Endothelial cell of umbilical vein (primary cell): ENCODE results near the gene PTPRT. TPM values are rescaled to one million over a fixed set of nuclear protein-coding genes. Genes with fewer than 3 reads are reported as not detected.

Experiments used
- BruUV-seq: library from RNA; stranded (reverse); fragments of 400-500 nt; replicated peaks from 2 replicates; lab custom pipeline; 2021; lab: Mats Ljungman, UMichigan
- CTCF ChIA-PET: fragments of 300-600, 350-600 bp; sonication (Branson Sonifier 250); formaldehyde crosslinking; loops from one replicate; lab custom pipeline; 2021; ENCODE audit warnings: antibody characterized with exemption, inconsistent platforms; lab: Charles Lee
- POLR2A ChIA-PET: fragments of 300-600, 350-600 bp; sonication (Branson Sonifier 250); formaldehyde crosslinking; loops from one replicate; lab custom pipeline; 2021; ENCODE audit warnings: antibody characterized with exemption, inconsistent platforms; lab: Charles Lee
- DNase-seq: peaks from one replicate; pipeline ENCODE4 v3.0.0-alpha.2; 2011; ENCODE audit warnings: low read depth, low spot score
- FAIRE-seq: peaks from 2 replicates; lab custom pipeline; 2011; peaks lifted over from hg19 to GRCh38; lab: Jason Lieb, UNC
- H2AFZ ChIP-seq: 2 replicates; pipeline ENCODE4 v1.6.0; 2012; ENCODE audit warnings: low read depth, low read length, control low read depth, inconsistent platforms
- H3K27ac ChIP-seq: 2 replicates; pipeline ENCODE4 v1.5.1; 2011; ENCODE audit warnings: low read depth, mild to moderate bottlenecking, control low read depth, low read length, moderate library complexity; ENCODE audit not compliant: insufficient read depth
- H3K27me3 ChIP-seq, 2 experiments: 2 replicates each; pipeline versions ENCODE4 v1.6.0 to v1.6.1; 2011; ENCODE audit warnings: low read length in 2 of 2, mixed read lengths in 1 of 2; ENCODE audit not compliant: control insufficient read depth in 2 of 2, insufficient read depth in 2 of 2
- H3K36me3 ChIP-seq, 2 experiments: 2 replicates in 1 of 2; 3 replicates in 1 of 2; pipeline ENCODE4 v1.5.1; 2011; ENCODE audit warnings: low read length in 2 of 2, mild to moderate bottlenecking in 1 of 2, moderate library complexity in 1 of 2; ENCODE audit not compliant: control insufficient read depth in 2 of 2, insufficient read depth in 2 of 2; ENCODE audit errors: extremely low read depth in 1 of 2
- H3K4me1 ChIP-seq: 3 replicates; pipeline ENCODE4 v1.5.1; 2011; ENCODE audit warnings: mild to moderate bottlenecking, low read length; ENCODE audit not compliant: control insufficient read depth, insufficient read depth; ENCODE audit errors: extremely low read depth
- H3K4me2 ChIP-seq: 2 replicates; pipeline ENCODE4 v1.6.1; 2011; ENCODE audit warnings: low read length, control low read depth, mixed read lengths; ENCODE audit not compliant: insufficient read depth
- H3K4me3 ChIP-seq, 3 experiments: fragments of 200-600 bp in 1 of 3; sonication (generic), shearing (Covaris generic) in 1 of 3; replicated peaks in 1 of 3; 2 replicates each; pipeline ENCODE4 v1.5.1; 2011 to 2016; ENCODE audit warnings: control low read depth in 3 of 3, low read length in 3 of 3, mild to moderate bottlenecking in 2 of 3, inconsistent platforms in 1 of 3, low read depth in 1 of 3, moderate library complexity in 1 of 3; ENCODE audit not compliant: insufficient read depth in 1 of 3
- H3K79me2 ChIP-seq: 2 replicates; pipeline ENCODE4 v1.6.0; 2012; ENCODE audit warnings: low read length, inconsistent platforms; ENCODE audit not compliant: control insufficient read depth, insufficient read depth
- H3K9ac ChIP-seq: replicated peaks from 2 replicates; pipeline ENCODE3; 2011; ENCODE audit warnings: low read length, control low read depth; ENCODE audit not compliant: insufficient read depth; ENCODE audit errors: extremely low read depth
- H3K9me1 ChIP-seq: replicated peaks from 3 replicates; pipeline ENCODE4 v1.6.0; 2011; ENCODE audit warnings: mild to moderate bottlenecking, low read length; ENCODE audit not compliant: control insufficient read depth, insufficient read depth; ENCODE audit errors: extremely low read depth
- H3K9me3 ChIP-seq: replicated peaks from 2 replicates; pipeline ENCODE4 v1.5.1; 2012; ENCODE audit warnings: low read length, inconsistent platforms; ENCODE audit not compliant: control insufficient read depth, insufficient read depth
- H4K20me1 ChIP-seq: replicated peaks from 2 replicates; pipeline ENCODE3; 2011; ENCODE audit warnings: mild to moderate bottlenecking, low read length; ENCODE audit not compliant: control insufficient read depth, insufficient read depth; ENCODE audit errors: extremely low read depth
- CTCF ChIP-seq, 2 donors: IDR thresholded peaks; 1 replicate in 1 of 2; 2 replicates in 1 of 2; pipeline ENCODE4 v1.5.1; 2011; ENCODE audit warnings: low read length in 2 of 2, mild to moderate bottlenecking in 2 of 2, moderate library complexity in 2 of 2, control low read depth in 1 of 2, inconsistent platforms in 1 of 2, low read depth in 1 of 2; ENCODE audit not compliant: insufficient read depth in 1 of 2; ENCODE audit errors: extremely low read depth in 1 of 2
- EZH2 ChIP-seq: IDR thresholded peaks from 2 replicates; pipeline ENCODE4 v1.6.1; 2012; ENCODE audit warnings: borderline replicate concordance, low read depth, mild to moderate bottlenecking, moderate library complexity, low read length, inconsistent platforms; ENCODE audit not compliant: severe bottlenecking
- FOS ChIP-seq: IDR thresholded peaks from 2 replicates; pipeline ENCODE4 v1.6.1; 2011; ENCODE audit warnings: mild to moderate bottlenecking, low read length, moderate library complexity, borderline replicate concordance; ENCODE audit not compliant: insufficient read depth
- GATA2 ChIP-seq: IDR thresholded peaks from 2 replicates; pipeline ENCODE4 v1.7.0; 2011; ENCODE audit warnings: low read depth, mild to moderate bottlenecking, moderate library complexity, mixed read lengths, low read length; ENCODE audit not compliant: insufficient read length, insufficient read depth
- JUN ChIP-seq: IDR thresholded peaks from 2 replicates; pipeline ENCODE4 v1.6.1; 2011; ENCODE audit warnings: borderline replicate concordance, low read depth; ENCODE audit not compliant: insufficient read length, insufficient read depth
- MAX ChIP-seq: IDR thresholded peaks from 2 replicates; pipeline ENCODE4 v1.6.1; 2011; ENCODE audit not compliant: insufficient read depth, insufficient read length
- MYC ChIP-seq: IDR thresholded peaks from one replicate; pipeline ENCODE4 v1.6.1; 2011; ENCODE audit warnings: mild to moderate bottlenecking, low read depth, low read length
- POLR2A ChIP-seq: IDR thresholded peaks from 2 replicates; pipeline ENCODE4 v1.6.1; 2012; ENCODE audit warnings: low read depth, mild to moderate bottlenecking, control low read depth, low read length
- POLR2AphosphoS5 ChIP-seq: IDR thresholded peaks from 2 replicates; pipeline ENCODE4 v1.6.1; 2012; ENCODE audit warnings: low read depth, mild to moderate bottlenecking, control low read depth, low read length, moderate library complexity; ENCODE audit not compliant: insufficient read depth
- dilution Hi-C: fragments of 300-500 bp; cut with MboI; formaldehyde crosslinking; loops from one replicate; pipeline ENCODE4 v1.15.0; 2019; ENCODE audit warnings: low sequenced_read_pairs; ENCODE audit not compliant: extremely low pct_ligation_motif_present
- intact Hi-C: fragments of 100-400 bp; cut with micrococcal nuclease; formaldehyde crosslinking; loops from one replicate; pipeline ENCODE4 v1.10.0; 2022
- polyA plus RNA-seq, 4 experiments: library from polyadenylated mRNA; depleted of rRNA in 3 of 4; stranded (reverse) in 3 of 4; unstranded in 1 of 4; fragments of >200 nt; gene quantifications; 2 replicates each; pipeline versions ENCODE4 v1.2.1 to v1.2.3, GENCODE V29; 2011 to 2012; ENCODE audit warnings: missing spikeins in 1 of 4
- total RNA-seq: library from RNA; stranded (reverse); gene quantifications from 2 replicates; pipeline ENCODE4 v1.2.3, GENCODE V29; 2021

The PTPRT gene
- total and polyA plus RNA-seq, 2 donors (not counting 3 experiments of a cell fraction or from before 2014, with no cell fraction given): not detected

GRCh38 chr20:42603655-42604054 lies 586.1 kb downstream of the PTPRT start:
- intact Hi-C loops (no loop called here), dilution Hi-C loops (no loop called here)
- Histone ChIP-seq H3K4me3 (no peak overlapping the region), H3K27me3 (no peaks in the 10 kb centered on the region), H3K4me1 (no peaks in the 10 kb centered on the region), H2AFZ (no peak overlapping the region), H4K20me1 (no peaks in the 10 kb centered on the region), H3K9ac (no peak overlapping the region), H3K79me2 (no peaks in the 10 kb centered on the region), H3K27ac (no peak overlapping the region), H3K36me3 (no peaks in the 10 kb centered on the region), H3K4me2 (no peak overlapping the region), H3K9me3 (peaks cover 7% of the 10 kb centered on the region), H3K9me1 (no peaks in the 10 kb centered on the region)
- DNase-seq (no peak), FAIRE-seq (no peak)
- TF ChIP-seq MAX: no peak
- no peak for TF ChIP-seq FOS
- no peak for TF ChIP-seq GATA2
- TF ChIP-seq JUN: no peak
- no peak for TF ChIP-seq POLR2A
- TF ChIP-seq CTCF (IDR thresholded peaks at IDR 0.05; ENCODE audit: extremely low read depth in 1 of 2, insufficient read depth in 1 of 2, low read depth in 1 of 2, low read length in 2 of 2): no peak
- no peak for TF ChIP-seq EZH2
- no peak for TF ChIP-seq POLR2AphosphoS5
- no peak for TF ChIP-seq MYC
- no TSS peak for BruUV-seq
- ChIA-PET CTCF (no interaction called here), POLR2A (no interaction called here)
